Measurements from ENCODE around the gene PIK3R1.

GRCh38 chr5:68289498-68289897 is 73.9 kb downstream of the PIK3R1 start:
- TF ChIP-seq CTCF (IDR thresholded peaks at IDR 0.05) (no peak), POLR2AphosphoS5 (IDR thresholded peaks at IDR 0.05) (no peak), POLR2A (IDR thresholded peaks at IDR 0.05) (no peak)

Data from stomach (tissue), 4 donors.